ENCODE measurements around the gene HLA-DQB1.

HLA-DQB1 gene

GRCh38 chr6:32627831-32628230, 38.6 kb downstream of the HLA-DQB1 start:
- TF ChIP-seq CTCF (conservative IDR thresholded peaks at IDR 0.05): no peak
- no peak overlapping the region for H3K27ac ChIP-seq

GRCh38 chr6:32627249-32627648, 39.2 kb downstream of the HLA-DQB1 start:
- no peak overlapping the region for H3K27ac ChIP-seq
- TF ChIP-seq CTCF (conservative IDR thresholded peaks at IDR 0.05): no peak

GRCh38 chr6:32625137-32625536, 41.3 kb downstream of the HLA-DQB1 start:
- no peak for TF ChIP-seq CTCF (conservative IDR thresholded peaks at IDR 0.05)
- no peak overlapping the region for H3K27ac ChIP-seq

- no peak for TF ChIP-seq CTCF (conservative IDR thresholded peaks at IDR 0.05)
- no peak overlapping the region for H3K27ac ChIP-seq
These were observed 41.9 kb downstream of the HLA-DQB1 start for GRCh38 chr6:32624565-32624964.

GRCh38 chr6:32623693-32624092, 42.8 kb downstream of the HLA-DQB1 start:
- no peak for TF ChIP-seq CTCF (conservative IDR thresholded peaks at IDR 0.05)
- H3K27ac ChIP-seq: no peak overlapping the region

GRCh38 chr6:32622545-32623401, 43.7 kb downstream of the HLA-DQB1 start:
- H3K27ac ChIP-seq: no peak overlapping the region

GRCh38 chr6:32621372-32621771, 45.1 kb downstream of the HLA-DQB1 start:
- TF ChIP-seq CTCF (conservative IDR thresholded peaks at IDR 0.05): no peak
- no peak overlapping the region for H3K27ac ChIP-seq

More at GRCh38 chr6:32622545-32623401, 43.7 kb downstream of the HLA-DQB1 start:
- no peak for TF ChIP-seq CTCF (conservative IDR thresholded peaks at IDR 0.05)

Data from VCaP (cell line).